Colonic mucosa (tissue), 4 donors: Measurements from ENCODE around the gene NCR2. TPM values are rescaled to one million over a fixed set of nuclear protein-coding genes. Genes with fewer than 3 reads are reported as not detected.
"Not testable (repeated sequence)": the region's sequence is repeated elsewhere in the genome, so short reads cannot be mapped to it uniquely, and the experiment has no call there.

Source experiments
- DNase-seq: peaks from one replicate; pipeline ENCODE4 v3.0.0-alpha.2; 2020
- H3K27ac ChIP-seq: fragments of 200-600 bp; one replicate; pipeline ENCODE4 v1.8.0; 2021
- H3K27me3 ChIP-seq: fragments of 200-600 bp; one replicate; pipeline ENCODE4 v1.8.0; 2021
- H3K36me3 ChIP-seq: fragments of 200-600 bp; one replicate; pipeline ENCODE4 v1.8.0; 2021
- H3K4me1 ChIP-seq: fragments of 200-600 bp; one replicate; pipeline ENCODE4 v1.8.0; 2021; ENCODE audit warnings: mild to moderate bottlenecking
- H3K4me3 ChIP-seq: fragments of 200-600 bp; one replicate; pipeline ENCODE4 v1.8.0; 2021
- H3K9ac ChIP-seq, 2 donors: one replicate each; pipeline ENCODE4 v1.7.0; 2013; ENCODE audit warnings: control low read depth in 2 of 2, low read depth in 2 of 2, low read length in 2 of 2
- H3K9me3 ChIP-seq: fragments of 200-600 bp; one replicate; pipeline ENCODE4 v1.8.0; 2021
- CTCF ChIP-seq: fragments of 200-600 bp; IDR thresholded peaks from one replicate; pipeline ENCODE4 v1.8.0; 2022; ENCODE audit warnings: antibody characterized with exemption, mild to moderate bottlenecking
- intact Hi-C: fragments of 100-400 bp; cut with DNase I; formaldehyde crosslinking; loops from one replicate; pipeline ENCODE4 v1.14.1; 2022
- total RNA-seq, 2 donors: library from RNA; stranded (reverse); fragmentation: NEBNext Ultra II Directional in 1 of 2; extraction: Animal tissue kit (Norgen Biotek cat#: 25700) in 1 of 2; gene quantifications; one replicate each; pipeline ENCODE4 v1.2.1, GENCODE V29; 2021
- donor health status: healthy.
- donor health status: DM: no; HTN: no; CAD: no.
- donor health status: DM: no; HTN: no; CAD: no.

Gene NCR2
- total RNA-seq, 2 donors from 2014 or later: not detected

- no peaks in the 10 kb centered on the region for H3K4me1 ChIP-seq
- H3K27ac ChIP-seq: no peak overlapping the region
- H3K9ac ChIP-seq: no peak overlapping the region
- no peaks in the 10 kb centered on the region for H3K27me3 ChIP-seq
- TF ChIP-seq CTCF: no peak
- no peak overlapping the region for H3K4me3 ChIP-seq
- no peak for DNase-seq
- no peaks in the 10 kb centered on the region for H3K9me3 ChIP-seq
- intact Hi-C loops: no loop called here
- no peaks in the 10 kb centered on the region for H3K36me3 ChIP-seq
These were observed 43.7 kb upstream of the NCR2 start for GRCh38 chr6:41291717-41292116.

GRCh38 chr6:41294214-41294872 is 41.1 kb upstream of the NCR2 start:
- H3K27me3 ChIP-seq: no peaks in the 10 kb centered on the region
- H3K4me3 ChIP-seq: no peak overlapping the region
- no peaks in the 10 kb centered on the region for H3K4me1 ChIP-seq
- H3K27ac ChIP-seq: no peak overlapping the region
- no peak overlapping the region for H3K9ac ChIP-seq
- no peaks in the 10 kb centered on the region for H3K9me3 ChIP-seq
- H3K36me3 ChIP-seq: no peaks in the 10 kb centered on the region
- TF ChIP-seq CTCF: no peak
- intact Hi-C loops: no loop called here
- no peak for DNase-seq

- H3K27me3 ChIP-seq, H3K27ac ChIP-seq, H3K4me1 ChIP-seq, H3K9me3 ChIP-seq, H3K4me3 ChIP-seq, H3K9ac ChIP-seq, DNase-seq, H3K36me3 ChIP-seq, intact Hi-C loops: not testable (repeated sequence)
These were observed 38.2 kb upstream of the NCR2 start for GRCh38 chr6:41297248-41297647.

GRCh38 chr6:41298785-41299502 is 36.5 kb upstream of the NCR2 start:
- TF ChIP-seq CTCF: no peak

GRCh38 chr6:41302638-41303037 is 32.8 kb upstream of the NCR2 start:
- Histone ChIP-seq H3K36me3 (no peaks in the 10 kb centered on the region), H3K4me3 (no peak overlapping the region), H3K9me3 (no peaks in the 10 kb centered on the region), H3K9ac (no peak overlapping the region), H3K4me1 (no peaks in the 10 kb centered on the region), H3K27ac (no peak overlapping the region), H3K27me3 (no peaks in the 10 kb centered on the region)
- DNase-seq: no peak
- intact Hi-C loops: no loop called here
- TF ChIP-seq CTCF: no peak

More at GRCh38 chr6:41298785-41299502, 36.5 kb upstream of the NCR2 start:
- no peaks in the 10 kb centered on the region for H3K9me3 ChIP-seq
- H3K27me3 ChIP-seq: no peaks in the 10 kb centered on the region
- intact Hi-C loops: no loop called here
- H3K36me3 ChIP-seq: no peaks in the 10 kb centered on the region
- no peak overlapping the region for H3K27ac ChIP-seq
- H3K4me3 ChIP-seq: no peak overlapping the region
- no peak for DNase-seq
- H3K9ac ChIP-seq: no peak overlapping the region
- no peaks in the 10 kb centered on the region for H3K4me1 ChIP-seq
